ENCODE data around the gene CRELD2. TPM values are rescaled to one million over a fixed set of nuclear protein-coding genes. Genes with fewer than 3 reads are reported as not detected.

CRELD2 gene
- total RNA-seq, 1 donor from 2014 or later, result 44.3 TPM

DNA sequence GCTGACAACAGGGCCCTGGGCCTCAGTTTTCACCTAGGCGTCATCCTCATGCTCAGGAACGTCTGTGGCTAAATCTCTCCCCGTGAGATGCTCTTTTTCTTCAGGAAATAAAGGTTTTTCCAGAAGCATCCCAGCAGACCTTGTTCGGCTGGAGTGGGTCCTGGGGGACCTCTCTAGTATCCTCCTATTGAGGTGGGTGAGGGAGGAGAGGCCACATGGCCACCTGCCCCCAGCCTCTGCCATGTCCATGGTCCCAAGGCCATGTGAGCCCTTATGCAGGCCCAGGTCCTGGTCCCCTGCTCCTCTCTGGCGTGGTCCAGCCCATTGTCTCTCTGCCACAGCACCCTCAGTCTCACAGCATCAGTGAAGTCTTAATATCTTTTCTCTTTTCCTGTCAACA lies 22.2 kb upstream of the CRELD2 start:
- peaks cover 24% of the 10 kb centered on the region for H3K36me3 Mint-ChIP-seq (ENCODE audit: low read depth)
- no peaks in the 10 kb centered on the region for H3K27me3 Mint-ChIP-seq (ENCODE audit: low read depth)
- no peak overlapping the region for H3K27ac Mint-ChIP-seq (ENCODE audit: unreplicated experiment)
- peaks cover 5% of the 10 kb centered on the region for H3K9me3 Mint-ChIP-seq (ENCODE audit: low read depth)
- H3K4me3 Mint-ChIP-seq (ENCODE audit: unreplicated experiment), result no peak overlapping the region
- peaks cover 5% of the 10 kb centered on the region for H3K4me1 Mint-ChIP-seq (ENCODE audit: low read depth)
- DNase-seq (ENCODE audit: low spot score), result peak; percentile 69
- TF ChIP-seq, protein P1, sequence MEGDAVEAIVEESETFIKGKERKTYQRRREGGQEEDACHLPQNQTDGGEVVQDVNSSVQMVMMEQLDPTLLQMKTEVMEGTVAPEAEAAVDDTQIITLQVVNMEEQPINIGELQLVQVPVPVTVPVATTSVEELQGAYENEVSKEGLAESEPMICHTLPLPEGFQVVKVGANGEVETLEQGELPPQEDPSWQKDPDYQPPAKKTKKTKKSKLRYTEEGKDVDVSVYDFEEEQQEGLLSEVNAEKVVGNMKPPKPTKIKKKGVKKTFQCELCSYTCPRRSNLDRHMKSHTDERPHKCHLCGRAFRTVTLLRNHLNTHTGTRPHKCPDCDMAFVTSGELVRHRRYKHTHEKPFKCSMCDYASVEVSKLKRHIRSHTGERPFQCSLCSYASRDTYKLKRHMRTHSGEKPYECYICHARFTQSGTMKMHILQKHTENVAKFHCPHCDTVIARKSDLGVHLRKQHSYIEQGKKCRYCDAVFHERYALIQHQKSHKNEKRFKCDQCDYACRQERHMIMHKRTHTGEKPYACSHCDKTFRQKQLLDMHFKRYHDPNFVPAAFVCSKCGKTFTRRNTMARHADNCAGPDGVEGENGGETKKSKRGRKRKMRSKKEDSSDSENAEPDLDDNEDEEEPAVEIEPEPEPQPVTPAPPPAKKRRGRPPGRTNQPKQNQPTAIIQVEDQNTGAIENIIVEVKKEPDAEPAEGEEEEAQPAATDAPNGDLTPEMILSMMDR (IDR thresholded peaks at IDR 0.05), result no peak

DNA sequence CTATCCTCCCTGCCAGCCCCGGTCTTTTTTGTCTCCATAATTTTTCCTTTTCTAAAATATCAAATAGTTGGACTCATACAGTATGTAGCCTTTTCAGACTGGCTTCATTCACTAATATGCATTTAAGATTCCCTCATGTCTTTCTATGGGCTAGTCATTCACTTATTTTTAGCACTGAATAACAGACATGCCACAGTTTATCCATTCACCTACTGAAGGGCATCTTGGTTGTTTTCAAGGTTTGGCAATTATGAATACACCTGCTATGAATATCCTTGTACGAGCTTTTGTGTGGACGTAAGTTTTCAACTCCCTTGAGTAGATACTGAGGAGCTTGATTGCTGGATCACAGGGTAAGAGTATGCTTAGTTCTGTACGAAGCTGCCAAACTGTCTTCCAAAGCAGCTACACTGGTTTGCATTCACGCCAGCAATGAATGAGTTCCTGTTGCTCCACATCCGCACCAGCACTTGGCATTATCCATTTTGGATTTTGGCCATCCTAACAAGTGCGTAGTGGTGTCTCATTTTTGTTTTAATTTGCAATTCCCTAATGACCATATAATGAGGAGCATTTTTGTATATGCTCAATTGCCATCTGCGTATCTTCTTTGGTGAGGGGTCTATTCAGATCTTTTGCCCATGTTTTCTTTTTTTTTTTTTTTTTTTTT lies 21.3 kb upstream of the CRELD2 start:
- Mint-ChIP-seq H3K4me1 (ENCODE audit: low read depth) (no peaks in the 10 kb centered on the region), H3K27me3 (ENCODE audit: low read depth) (no peaks in the 10 kb centered on the region), H3K4me3 (ENCODE audit: unreplicated experiment) (no peak overlapping the region), H3K27ac (ENCODE audit: unreplicated experiment) (no peak overlapping the region), H3K9me3 (ENCODE audit: low read depth) (no peaks in the 10 kb centered on the region), H3K36me3 (ENCODE audit: low read depth) (peaks cover 24% of the 10 kb centered on the region)
- TF ChIP-seq, protein P1 (IDR thresholded peaks at IDR 0.05), result no peak
- no peak for DNase-seq (ENCODE audit: low spot score)

DNA sequence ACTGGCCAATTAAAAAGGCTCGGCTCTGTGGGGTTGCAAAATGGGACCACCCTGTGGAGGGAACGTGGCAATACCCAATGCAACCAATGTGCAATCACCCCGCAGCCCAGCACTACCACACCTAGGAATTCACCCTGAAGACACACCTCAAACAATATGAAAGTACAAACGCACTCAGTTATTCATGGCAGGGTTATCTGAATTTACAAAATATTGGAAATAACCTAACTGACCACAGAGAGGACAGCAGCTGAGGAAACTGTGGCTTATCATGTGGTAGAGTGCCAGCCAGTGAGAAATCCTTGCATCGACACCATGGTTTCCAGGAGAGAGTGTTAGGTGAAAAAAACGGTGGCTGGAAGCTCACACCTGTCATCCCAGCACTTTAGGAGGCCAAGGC lies 18.9 kb upstream of the CRELD2 start:
- Mint-ChIP-seq H3K36me3 (ENCODE audit: low read depth) (peaks cover 20% of the 10 kb centered on the region), H3K27me3 (ENCODE audit: low read depth) (no peaks in the 10 kb centered on the region), H3K4me3 (ENCODE audit: unreplicated experiment) (no peak overlapping the region), H3K4me1 (ENCODE audit: low read depth) (no peaks in the 10 kb centered on the region), H3K27ac (ENCODE audit: unreplicated experiment) (no peak overlapping the region), H3K9me3 (ENCODE audit: low read depth) (no peaks in the 10 kb centered on the region)
- TF ChIP-seq, protein P1 (IDR thresholded peaks at IDR 0.05), result no peak
- DNase-seq (ENCODE audit: low spot score), result no peak

DNA sequence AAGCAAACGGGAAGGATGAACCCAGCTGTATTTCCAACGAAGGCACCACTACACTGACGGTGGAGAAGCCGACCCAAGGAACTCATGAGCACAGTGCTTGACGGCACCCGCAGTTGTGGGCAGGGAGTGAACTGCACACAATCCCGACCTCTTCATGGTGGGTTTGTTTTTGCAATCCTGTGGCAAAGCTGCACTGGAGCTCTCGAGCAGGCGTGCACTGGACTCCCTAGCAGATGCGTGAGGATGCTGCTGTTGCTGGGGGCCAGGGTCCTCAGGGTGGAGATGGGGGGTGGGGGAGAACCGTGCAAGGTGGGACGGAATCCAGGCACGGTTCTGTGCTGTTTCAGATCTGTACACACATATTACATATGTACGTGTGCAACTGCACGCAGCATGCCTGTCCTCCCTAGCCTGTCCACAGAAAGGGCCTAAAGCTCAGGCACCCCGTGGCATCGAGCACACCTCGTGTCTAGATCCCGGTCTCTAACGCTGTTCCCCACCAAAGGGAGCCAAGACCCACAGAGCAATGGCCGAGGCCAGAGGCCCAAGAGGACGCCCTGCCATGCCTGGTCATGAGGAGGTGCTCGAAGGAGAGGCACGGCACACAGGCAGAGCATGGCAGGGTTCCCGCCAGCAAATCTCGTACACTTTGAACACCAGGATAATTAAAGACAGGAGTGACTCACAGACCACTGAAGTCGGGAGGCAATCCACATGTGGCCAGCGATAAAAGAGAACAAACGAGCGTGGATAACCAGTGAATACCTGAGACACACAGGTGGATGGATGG lies 17.8 kb upstream of the CRELD2 start:
- Mint-ChIP-seq H3K4me3 (ENCODE audit: unreplicated experiment) (no peak overlapping the region), H3K36me3 (ENCODE audit: low read depth) (peaks cover 19% of the 10 kb centered on the region), H3K9me3 (ENCODE audit: low read depth) (no peaks in the 10 kb centered on the region), H3K27ac (ENCODE audit: unreplicated experiment) (no peak overlapping the region), H3K4me1 (ENCODE audit: low read depth) (no peaks in the 10 kb centered on the region), H3K27me3 (ENCODE audit: low read depth) (no peaks in the 10 kb centered on the region)
- TF ChIP-seq, protein P1 (IDR thresholded peaks at IDR 0.05), result no peak
- DNase-seq (ENCODE audit: low spot score), result peak; percentile 87

DNA sequence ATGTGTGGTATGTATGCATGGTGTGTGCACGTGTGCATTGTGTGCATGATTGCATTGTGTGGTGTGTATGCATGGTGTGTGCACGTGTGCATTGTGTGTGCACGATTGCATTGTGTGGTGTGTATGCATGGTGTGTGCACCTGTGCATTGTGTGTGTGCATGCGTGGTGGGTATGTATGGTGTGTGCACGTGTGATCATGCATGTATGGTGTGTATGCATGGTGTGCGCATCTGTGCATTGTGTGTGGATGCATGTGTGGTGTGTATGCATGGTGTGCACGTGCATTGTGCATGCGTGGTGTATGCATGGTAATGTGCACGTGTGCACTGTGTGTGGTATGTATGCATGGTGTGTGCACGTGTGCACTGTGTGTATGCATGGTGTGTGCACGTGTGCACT lies 17.0 kb upstream of the CRELD2 start:
- Mint-ChIP-seq H3K4me1 (ENCODE audit: low read depth) (no peaks in the 10 kb centered on the region), H3K9me3 (ENCODE audit: low read depth) (no peaks in the 10 kb centered on the region), H3K27me3 (ENCODE audit: low read depth) (no peaks in the 10 kb centered on the region), H3K36me3 (ENCODE audit: low read depth) (peaks cover 16% of the 10 kb centered on the region), H3K27ac (ENCODE audit: unreplicated experiment) (no peak overlapping the region), H3K4me3 (ENCODE audit: unreplicated experiment) (no peak overlapping the region)
- TF ChIP-seq, protein P1 (IDR thresholded peaks at IDR 0.05), result no peak
- DNase-seq (ENCODE audit: low spot score), result no peak
